ENCODE results near the gene ZSWIM7.

The ZSWIM7 gene

GRCh38 chr17:15977894-15978293, 21.6 kb downstream of the ZSWIM7 start:
- no peak overlapping the region for H3K4me3 ChIP-seq
- H3K27ac ChIP-seq = no peak overlapping the region
- no peak for TF ChIP-seq CTCF (IDR thresholded peaks at IDR 0.05)
- DNase-seq (ENCODE audit: low spot score) = no peak

- DNase-seq (ENCODE audit: low spot score) = no peak
- Histone ChIP-seq H3K4me3 (no peak overlapping the region), H3K27ac (no peak overlapping the region)
- TF ChIP-seq CTCF (IDR thresholded peaks at IDR 0.05) = no peak
Measured at GRCh38 chr17:15973834-15974233, 25.7 kb downstream of the ZSWIM7 start.

- Histone ChIP-seq H3K4me3 (no peak overlapping the region), H3K27ac (no peak overlapping the region)
- DNase-seq (ENCODE audit: low spot score) = no peak
- TF ChIP-seq CTCF (IDR thresholded peaks at IDR 0.05) = no peak
Measured at GRCh38 chr17:15973016-15973415, 26.5 kb downstream of the ZSWIM7 start.

- DNase-seq (ENCODE audit: low spot score) = no peak
- H3K27ac ChIP-seq = no peak overlapping the region
- TF ChIP-seq CTCF (IDR thresholded peaks at IDR 0.05) = no peak
- no peak overlapping the region for H3K4me3 ChIP-seq
Measured at GRCh38 chr17:15972497-15972951, 27.0 kb downstream of the ZSWIM7 start.

GRCh38 chr17:15971882-15972281, 27.6 kb downstream of the ZSWIM7 start:
- Histone ChIP-seq H3K27ac (no peak overlapping the region), H3K4me3 (no peak overlapping the region)
- TF ChIP-seq CTCF (IDR thresholded peaks at IDR 0.05) = no peak
- no peak for DNase-seq (ENCODE audit: low spot score)

- no peak for DNase-seq (ENCODE audit: low spot score)
- Histone ChIP-seq H3K4me3 (no peak overlapping the region), H3K27ac (no peak overlapping the region)
- no peak for TF ChIP-seq CTCF (IDR thresholded peaks at IDR 0.05)
Measured at GRCh38 chr17:15971098-15971678, 28.3 kb downstream of the ZSWIM7 start.

- no peak overlapping the region for H3K27ac ChIP-seq
- no peak for TF ChIP-seq CTCF (IDR thresholded peaks at IDR 0.05)
- no peak overlapping the region for H3K4me3 ChIP-seq
- no peak for DNase-seq (ENCODE audit: low spot score)
Measured at GRCh38 chr17:15970500-15970899, 29.0 kb downstream of the ZSWIM7 start.
